Left lobe of liver (tissue), 2 donors: ENCODE measurements around the gene MAOB. TPM values are rescaled to one million over a fixed set of nuclear protein-coding genes. Genes with fewer than 3 reads are reported as not detected.

ENCODE experiments used
- ATAC-seq: fragments of 200-7000 bp; cut with Tn5 transposase; one replicate; pipeline ENCODE4 v1.9.1; 2020; ENCODE audit warnings: mild to moderate bottlenecking, moderate library complexity
- DNase-seq: peaks from one replicate; pipeline ENCODE4 v3.0.0-alpha.2; 2020; ENCODE audit warnings: low spot score
- total RNA-seq: library from RNA; stranded (reverse); gene quantifications from one replicate; pipeline ENCODE4 v1.2.1, GENCODE V29; 2021
- donor health status: DM: no; HTN: no; CAD: no; lungs with moderate emphysema.
- donor health status: DM: no; HTN: yes; CAD: no.

The MAOB gene
- total RNA-seq, 1 donor from 2014 or later = 131 TPM

- ATAC-seq (peak; percentile 75), DNase-seq (peak; percentile 50)
Observed at GRCh38 chrX:43861750-43862149, 20.5 kb downstream of the MAOB start.

- no peak for DNase-seq
Observed at GRCh38 chrX:43860646-43861370, 21.4 kb downstream of the MAOB start.

GRCh38 chrX:43853225-43853828 is 28.9 kb downstream of the MAOB start:
- peak; percentile 79 for ATAC-seq
- DNase-seq = no peak

More at GRCh38 chrX:43860646-43861370, 21.4 kb downstream of the MAOB start:
- ATAC-seq = peak; percentile 58

- DNase-seq (no peak), ATAC-seq (no peak)
Observed at GRCh38 chrX:43850629-43851028, 31.6 kb downstream of the MAOB start.

GRCh38 chrX:43849173-43849572 is 33.1 kb downstream of the MAOB start:
- ATAC-seq = peak; percentile 28
- DNase-seq = no peak

GRCh38 chrX:43847352-43847751 is 34.9 kb downstream of the MAOB start:
- DNase-seq = no peak
- ATAC-seq = peak; percentile 53

- no peak for DNase-seq
- peak; percentile 18 for ATAC-seq
Observed at GRCh38 chrX:43846558-43846957, 35.7 kb downstream of the MAOB start.

GRCh38 chrX:43845776-43846175 is 36.5 kb downstream of the MAOB start:
- DNase-seq = peak; percentile 72

GRCh38 chrX:43840265-43840664 is 42.0 kb downstream of the MAOB start:
- no peak for DNase-seq
- ATAC-seq = no peak

More at GRCh38 chrX:43845776-43846175, 36.5 kb downstream of the MAOB start:
- ATAC-seq = peak; percentile 89

GRCh38 chrX:43836435-43837184 is 45.6 kb downstream of the MAOB start:
- DNase-seq (no peak), ATAC-seq (peak; percentile 52)

- DNase-seq (no peak), ATAC-seq (no peak)
Observed at GRCh38 chrX:43835559-43835958, 46.7 kb downstream of the MAOB start.

- DNase-seq = no peak
- ATAC-seq = no peak
Observed at GRCh38 chrX:43827791-43828190, 54.5 kb downstream of the MAOB start.

- ATAC-seq (no peak), DNase-seq (no peak)
Observed at GRCh38 chrX:43822014-43822413, 60.2 kb downstream of the MAOB start.

GRCh38 chrX:43817444-43817843 is 64.8 kb downstream of the MAOB start:
- DNase-seq = no peak
- ATAC-seq = no peak

- DNase-seq = no peak
- no peak for ATAC-seq
Observed at GRCh38 chrX:43815209-43815608, 67.0 kb downstream of the MAOB start.

- ATAC-seq = peak; percentile 55
- no peak for DNase-seq
Observed at GRCh38 chrX:43813898-43814297, 68.4 kb downstream of the MAOB start.

- ATAC-seq (no peak), DNase-seq (no peak)
Observed at GRCh38 chrX:43813319-43813718, 68.9 kb downstream of the MAOB start.

GRCh38 chrX:43809463-43809862 is 72.8 kb downstream of the MAOB start:
- ATAC-seq (no peak), DNase-seq (no peak)

- DNase-seq (no peak), ATAC-seq (no peak)
Observed at GRCh38 chrX:43808231-43808630, 74.0 kb downstream of the MAOB start.

- DNase-seq (no peak), ATAC-seq (no peak)
Observed at GRCh38 chrX:43805579-43805978, 76.7 kb downstream of the MAOB start.

- no peak for ATAC-seq
Observed at GRCh38 chrX:43804021-43804420, 78.2 kb downstream of the MAOB start.

More at GRCh38 chrX:43804021-43804420, 78.2 kb downstream of the MAOB start:
- no peak for DNase-seq
